Measurements from ENCODE around the gene ATP6V1G2. TPM values are rescaled to one million over a fixed set of nuclear protein-coding genes. Genes with fewer than 3 reads are reported as not detected.

Gene ATP6V1G2
- polyA plus RNA-seq, 1 donor from 2014 or later, result 56.7 TPM

GRCh38 chr6:31576897-31577578, 30.6 kb upstream of the ATP6V1G2 start:
- H3K9ac ChIP-seq (ENCODE audit: low read length), result no peak overlapping the region
- H3K4me3 ChIP-seq (ENCODE audit: low read length), result no peak overlapping the region
- H2AFZ ChIP-seq (ENCODE audit: low read depth, low read length), result no peak overlapping the region
- H3K79me2 ChIP-seq (replicated peaks; ENCODE audit: insufficient read depth, low read length), result no peaks in the 10 kb centered on the region
- no peak overlapping the region for H3K4me2 ChIP-seq (ENCODE audit: low read length)
- no peaks in the 10 kb centered on the region for H4K20me1 ChIP-seq (ENCODE audit: insufficient read depth)
- H3K36me3 ChIP-seq (ENCODE audit: insufficient read depth, low read length), result no peaks in the 10 kb centered on the region
- H3F3A ChIP-seq (ENCODE audit: insufficient read depth, low read length, poor library complexity, severe bottlenecking), result no peaks in the 10 kb centered on the region
- H3K27me3 ChIP-seq (ENCODE audit: insufficient read depth, low read depth, low read length), result peaks cover 12% of the 10 kb centered on the region
- TF ChIP-seq EP300 (conservative IDR thresholded peaks at IDR 0.05; ENCODE audit: poor library complexity, severe bottlenecking), result no peak
- TF ChIP-seq MXI1 (conservative IDR thresholded peaks at IDR 0.05; ENCODE audit: poor library complexity, severe bottlenecking), result no peak
- TF ChIP-seq RAD21 (conservative IDR thresholded peaks at IDR 0.05), result no peak
- no peak for TF ChIP-seq TAF1 (IDR thresholded peaks at IDR 0.05; ENCODE audit: low read depth)
- TF ChIP-seq REST (IDR thresholded peaks at IDR 0.05; ENCODE audit: borderline replicate concordance), result no peak
- no peak for TF ChIP-seq POLR2AphosphoS5 (IDR thresholded peaks at IDR 0.05)
- TF ChIP-seq SMC3 (conservative IDR thresholded peaks at IDR 0.05; ENCODE audit: poor library complexity), result no peak
- no peak for TF ChIP-seq CTCF (IDR thresholded peaks at IDR 0.05; ENCODE audit: poor library complexity, severe bottlenecking)
- no peak for TF ChIP-seq EZH2 (IDR thresholded peaks at IDR 0.05; ENCODE audit: borderline replicate concordance, insufficient read depth, low read length, poor library complexity, severe bottlenecking)
- no peaks in the 10 kb centered on the region for H3K9me2 ChIP-seq (ENCODE audit: insufficient read depth, low read length)
- H3K9me3 ChIP-seq (ENCODE audit: low read length), result no peaks in the 10 kb centered on the region
- H3K27ac ChIP-seq (ENCODE audit: low read length), result no peak overlapping the region

GRCh38 chr6:31575952-31576685, 29.7 kb upstream of the ATP6V1G2 start:
- Histone ChIP-seq H2AFZ (ENCODE audit: low read depth, low read length) (no peak overlapping the region), H3K79me2 (replicated peaks; ENCODE audit: insufficient read depth, low read length) (no peaks in the 10 kb centered on the region), H3K9ac (ENCODE audit: low read length) (no peak overlapping the region), H3K4me3 (ENCODE audit: low read length) (no peak overlapping the region), H3K27me3 (ENCODE audit: insufficient read depth, low read depth, low read length) (peaks cover 4% of the 10 kb centered on the region), H3K36me3 (ENCODE audit: insufficient read depth, low read length) (no peaks in the 10 kb centered on the region), H3K9me2 (ENCODE audit: insufficient read depth, low read length) (no peaks in the 10 kb centered on the region), H3K27ac (ENCODE audit: low read length) (no peak overlapping the region), H3K9me3 (ENCODE audit: low read length) (no peaks in the 10 kb centered on the region), H3F3A (ENCODE audit: insufficient read depth, low read length, poor library complexity, severe bottlenecking) (no peaks in the 10 kb centered on the region), H4K20me1 (ENCODE audit: insufficient read depth) (no peaks in the 10 kb centered on the region), H3K4me2 (ENCODE audit: low read length) (no peak overlapping the region)
- TF ChIP-seq EZH2 (IDR thresholded peaks at IDR 0.05; ENCODE audit: borderline replicate concordance, insufficient read depth, low read length, poor library complexity, severe bottlenecking) (no peak), REST (IDR thresholded peaks at IDR 0.05; ENCODE audit: borderline replicate concordance) (no peak)

Measured in neural cell (in vitro differentiated cells).